EH (cell line): ENCODE data around the gene STYXL1.
A peak's percentile ranks its signal among the peaks of the same experiment; 100 is the strongest.

Source experiments
- DNase-seq: peaks from one replicate; pipeline ENCODE4 v3.0.0-alpha.2; 2015; ENCODE audit warnings: low read depth

STYXL1 gene

GRCh38 chr7:75979759-75980429, 67.9 kb downstream of the STYXL1 start:
- no peak for DNase-seq

GRCh38 chr7:75977743-75978142, 70.1 kb downstream of the STYXL1 start:
- no peak for DNase-seq

DNA sequence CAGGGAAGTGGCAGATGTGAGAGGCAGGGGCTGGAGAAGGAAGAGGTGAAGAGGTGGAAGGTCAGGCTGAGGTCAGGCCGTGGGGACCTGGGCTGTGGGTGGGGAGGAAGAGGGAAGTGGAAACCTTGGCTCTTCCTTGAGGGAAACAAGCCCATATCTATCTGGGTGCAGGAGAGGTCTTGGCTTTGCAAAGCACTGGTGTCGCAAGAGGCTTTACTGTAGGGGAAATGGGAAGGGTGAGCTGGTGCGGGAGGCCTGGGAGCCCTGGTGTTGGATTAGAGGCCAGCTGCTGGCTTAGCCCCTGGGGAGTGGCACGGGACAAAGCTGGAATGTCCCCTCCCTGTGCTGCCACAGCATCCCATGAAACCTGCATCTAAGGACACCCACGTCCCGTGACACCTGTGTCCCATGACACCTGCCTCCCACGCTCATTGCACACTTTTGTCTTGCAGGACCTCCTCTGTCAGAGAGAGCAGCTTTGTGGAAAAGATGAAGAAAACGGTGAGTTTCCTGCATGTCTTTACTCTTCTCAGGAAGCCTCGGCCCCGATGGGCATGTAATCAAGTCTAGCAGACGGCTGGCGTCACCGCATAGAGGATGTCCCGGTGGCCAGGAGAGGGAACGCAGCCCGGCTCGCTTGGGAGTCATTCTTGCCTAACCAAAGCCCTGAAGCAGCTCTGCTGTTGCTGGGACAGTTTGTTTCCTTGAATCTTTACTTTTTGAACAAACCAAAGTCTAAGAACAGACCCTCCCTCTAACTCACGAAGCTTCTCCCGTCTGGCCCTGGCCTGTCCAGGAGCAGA, 75.6 kb downstream of the STYXL1 start:
- no peak for DNase-seq

- no peak for DNase-seq
Measured at GRCh38 chr7:75971309-75971960, 76.4 kb downstream of the STYXL1 start.

- no peak for DNase-seq
Measured at GRCh38 chr7:75969704-75970498, 77.9 kb downstream of the STYXL1 start.

DNA sequence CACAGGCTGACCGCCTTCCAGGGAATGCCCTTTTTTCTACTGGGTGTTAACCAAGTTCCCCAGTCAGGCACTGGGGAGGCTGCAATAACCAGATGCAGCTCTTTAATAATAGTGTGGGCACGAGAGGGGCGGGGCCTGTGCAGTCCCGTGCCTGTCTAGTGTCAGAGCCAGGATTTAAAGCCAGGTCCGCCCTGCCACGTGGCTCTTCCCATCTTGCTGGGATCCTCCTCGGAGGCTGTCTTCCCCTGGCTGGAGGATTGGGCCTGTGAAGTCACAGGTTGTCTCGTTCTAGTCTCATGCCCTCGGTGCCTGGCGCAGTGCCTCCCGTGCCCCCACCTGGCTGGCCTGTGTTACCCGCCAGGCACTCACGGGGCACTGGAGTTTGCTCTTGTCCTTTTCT, 78.6 kb downstream of the STYXL1 start:
- DNase-seq, result no peak

- no peak for DNase-seq
Measured at GRCh38 chr7:75968561-75969001, 79.2 kb downstream of the STYXL1 start.

- DNase-seq, result no peak
Measured at GRCh38 chr7:75968012-75968411, 79.8 kb downstream of the STYXL1 start.

DNA sequence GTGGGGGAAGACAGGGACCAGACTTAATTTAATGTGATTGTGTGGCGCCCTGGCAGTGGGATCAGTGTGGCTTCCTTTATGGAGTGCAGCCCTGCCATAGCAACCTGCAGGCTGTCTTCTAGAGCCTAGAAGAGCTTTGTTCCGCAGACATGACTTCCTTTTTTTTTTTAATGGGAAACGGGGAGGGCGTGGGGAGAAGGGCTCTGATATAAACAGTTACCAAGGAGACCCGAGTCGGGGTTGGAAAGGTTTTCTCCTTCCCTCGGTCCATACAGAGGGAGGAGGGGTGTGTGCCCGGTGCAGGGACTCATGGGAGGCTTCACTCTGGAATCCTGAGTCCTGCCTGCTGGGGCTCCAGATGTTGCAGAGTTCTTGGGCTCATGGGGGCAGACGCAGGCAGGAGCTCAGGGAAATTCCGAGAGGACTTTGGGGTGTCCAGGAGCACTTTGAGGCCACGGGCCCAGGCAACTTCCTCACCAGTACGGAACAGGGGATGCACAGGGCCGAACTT, 80.3 kb downstream of the STYXL1 start:
- no peak for DNase-seq

DNA sequence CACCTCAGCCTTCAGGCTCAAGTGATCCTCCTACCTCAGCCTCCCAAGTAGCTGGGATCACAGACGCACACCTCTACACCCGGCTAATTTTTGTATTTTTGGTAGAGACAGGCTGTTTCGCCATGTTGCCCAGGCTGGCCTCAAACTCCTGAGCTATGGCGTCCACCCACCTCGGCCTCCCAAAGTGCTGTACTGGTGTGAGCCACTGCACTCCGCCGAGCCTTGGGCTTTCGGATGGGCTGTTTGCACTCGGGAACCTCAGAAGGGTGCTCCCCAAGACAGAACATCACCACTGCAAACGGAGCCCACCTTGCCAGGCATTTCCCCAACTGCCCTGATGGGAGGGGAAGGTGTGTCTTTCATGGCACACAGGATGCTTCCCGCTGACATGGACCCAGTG, 80.7 kb downstream of the STYXL1 start:
- DNase-seq, result no peak

DNA sequence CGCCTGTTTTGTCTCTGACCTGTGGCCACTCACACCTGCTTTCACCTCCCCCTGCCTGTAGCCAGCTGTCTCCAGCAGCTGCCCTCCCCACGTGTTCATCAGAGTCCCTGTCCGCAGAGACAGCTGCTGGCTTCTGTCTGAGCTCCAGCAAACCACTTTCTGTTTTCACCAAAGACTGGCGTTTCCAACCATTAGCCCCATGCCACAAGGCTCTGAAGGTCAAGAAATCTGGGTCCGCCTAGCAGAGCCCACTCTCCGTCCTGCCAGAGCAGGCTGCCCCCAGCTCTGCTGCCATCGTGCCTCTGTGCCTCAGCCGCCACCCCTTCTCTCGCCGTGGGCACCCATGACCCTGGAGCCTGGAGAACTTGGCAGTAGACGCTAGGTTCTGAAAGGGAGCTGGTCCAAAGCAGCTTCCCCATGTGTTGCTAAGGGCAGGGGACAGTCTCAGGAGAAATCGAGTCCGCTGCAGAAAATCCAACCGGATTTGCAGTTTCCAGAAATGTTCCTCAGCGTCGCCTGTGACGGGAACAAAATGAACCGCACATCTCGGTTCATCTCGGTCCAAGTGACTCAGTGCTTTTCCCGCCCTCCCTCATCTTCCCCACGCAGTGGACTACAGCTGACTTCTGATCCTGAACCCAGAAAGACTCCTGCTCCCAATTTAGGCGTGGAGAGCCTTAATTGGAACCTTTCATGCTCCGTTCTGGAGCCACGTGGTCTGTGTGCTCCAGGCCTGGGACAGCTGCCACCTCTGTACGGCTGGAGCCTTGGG, 81.4 kb downstream of the STYXL1 start:
- DNase-seq, result peak; percentile 55

GRCh38 chr7:75965617-75966016, 82.2 kb downstream of the STYXL1 start:
- no peak for DNase-seq

DNA sequence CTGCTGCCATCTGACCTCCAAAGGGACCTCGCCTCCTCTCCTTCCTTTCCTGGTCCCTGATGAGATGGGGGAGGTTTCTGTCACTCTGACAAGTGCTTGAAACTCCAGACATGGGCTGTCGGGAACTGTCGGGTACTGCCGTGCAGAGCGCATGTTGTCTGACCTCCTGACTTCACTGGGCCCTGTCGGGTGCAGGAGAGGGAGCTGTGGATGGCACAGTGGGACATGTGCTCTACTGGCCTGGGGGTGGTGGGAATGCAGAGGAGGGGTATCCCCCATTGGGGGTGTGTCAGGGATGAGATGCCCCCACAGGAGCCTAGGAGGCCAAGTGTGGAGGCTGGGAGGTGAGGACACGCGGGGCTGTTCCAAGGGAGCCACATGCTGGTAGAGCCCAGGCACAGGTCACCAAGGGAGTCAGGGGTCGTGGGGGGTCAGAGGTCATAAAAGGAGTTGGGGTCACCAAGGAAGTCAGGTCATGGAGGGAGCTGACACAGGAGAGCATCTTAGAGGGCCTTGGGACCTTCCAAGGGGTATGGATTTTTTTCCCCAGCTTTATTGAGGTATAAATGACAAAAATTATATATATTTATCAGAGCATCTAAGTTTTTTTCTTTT, 84.3 kb downstream of the STYXL1 start:
- DNase-seq, result no peak

- DNase-seq, result peak; percentile 89
Measured at GRCh38 chr7:75962607-75963380, 85.0 kb downstream of the STYXL1 start.

DNA sequence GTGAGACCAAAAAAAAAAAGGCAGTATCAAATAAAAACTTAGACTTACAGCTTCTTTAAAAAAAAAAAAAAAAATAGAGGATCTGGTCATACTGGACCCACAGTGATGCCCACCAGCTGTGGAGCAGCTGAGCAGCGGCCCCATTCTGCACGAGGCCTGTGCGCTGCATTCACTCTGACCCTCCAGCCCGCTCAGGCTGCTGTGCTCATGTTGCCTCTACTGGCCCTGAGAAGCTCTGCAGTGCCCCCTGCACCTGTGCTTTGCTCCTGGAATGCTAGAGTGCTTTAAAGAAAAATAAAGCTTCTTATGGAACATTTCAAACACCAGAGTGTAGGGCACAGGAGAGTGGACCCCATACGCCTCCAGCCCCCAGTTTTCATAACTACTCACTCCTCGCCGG, 86.6 kb downstream of the STYXL1 start:
- no peak for DNase-seq

GRCh38 chr7:75960372-75960771, 87.4 kb downstream of the STYXL1 start:
- no peak for DNase-seq

DNA sequence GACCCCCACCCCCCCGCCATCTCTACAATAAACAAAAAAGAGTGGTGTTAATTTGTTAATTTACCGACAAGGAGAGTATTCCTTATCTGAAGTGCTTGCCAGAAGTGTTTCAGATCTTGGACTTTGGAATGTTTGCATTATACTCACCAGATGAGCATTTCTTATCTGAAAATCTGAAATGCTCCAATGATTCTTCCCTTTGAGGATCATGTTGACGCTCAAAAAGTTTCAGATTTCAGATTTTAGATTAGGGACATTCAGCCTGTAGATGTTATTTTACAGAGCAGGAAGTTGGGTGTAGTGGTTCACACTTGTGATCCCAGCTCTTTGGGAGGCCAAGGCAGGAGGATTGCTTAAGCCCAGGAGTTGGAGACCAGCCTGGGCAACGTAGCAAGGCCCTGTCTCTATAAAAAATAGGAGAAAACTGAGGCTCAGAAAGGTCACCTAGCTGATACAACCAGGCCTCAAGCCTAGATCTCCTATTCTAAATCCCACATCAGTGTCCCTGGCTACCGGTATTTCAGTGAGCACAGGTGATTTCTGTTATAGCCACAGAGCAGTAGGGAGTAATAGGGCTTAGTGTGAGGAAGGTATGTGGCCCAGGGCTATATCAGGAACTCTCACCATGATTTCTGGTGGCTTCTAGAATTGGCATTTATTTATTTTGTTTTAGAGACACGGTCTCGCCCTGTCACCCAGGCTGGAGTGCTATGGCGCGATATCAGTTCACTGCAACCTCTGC, 88.8 kb downstream of the STYXL1 start:
- peak; percentile 73 for DNase-seq

- peak; percentile 27 for DNase-seq
Measured at GRCh38 chr7:75957021-75957736, 90.6 kb downstream of the STYXL1 start.
